ENCODE measurements around the gene EFNA5.

DNA sequence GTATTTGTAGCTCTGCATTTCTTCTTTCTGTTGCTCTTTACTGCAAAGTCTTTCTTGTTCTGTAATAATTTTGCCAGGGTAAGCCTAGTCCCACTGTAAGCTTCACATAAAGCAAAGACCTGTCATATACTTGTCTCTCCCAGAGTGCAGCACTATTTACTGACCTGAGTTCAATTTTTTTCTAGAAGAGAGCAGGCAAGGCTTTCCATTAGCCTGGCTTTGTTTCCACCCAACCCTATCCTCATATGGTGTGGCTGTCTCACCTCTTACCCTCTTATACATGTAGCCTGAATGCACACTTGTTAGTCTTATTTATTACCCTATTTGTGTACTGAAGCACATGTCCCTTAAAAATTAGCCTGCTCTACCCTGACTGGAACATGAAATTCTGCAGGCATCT lies 170.4 kb downstream of the EFNA5 start:
- TF ChIP-seq EZH2 (IDR thresholded peaks at IDR 0.05; ENCODE audit: borderline replicate concordance, low read depth, low read length, severe bottlenecking), result no peak
- TF ChIP-seq, protein P1, sequence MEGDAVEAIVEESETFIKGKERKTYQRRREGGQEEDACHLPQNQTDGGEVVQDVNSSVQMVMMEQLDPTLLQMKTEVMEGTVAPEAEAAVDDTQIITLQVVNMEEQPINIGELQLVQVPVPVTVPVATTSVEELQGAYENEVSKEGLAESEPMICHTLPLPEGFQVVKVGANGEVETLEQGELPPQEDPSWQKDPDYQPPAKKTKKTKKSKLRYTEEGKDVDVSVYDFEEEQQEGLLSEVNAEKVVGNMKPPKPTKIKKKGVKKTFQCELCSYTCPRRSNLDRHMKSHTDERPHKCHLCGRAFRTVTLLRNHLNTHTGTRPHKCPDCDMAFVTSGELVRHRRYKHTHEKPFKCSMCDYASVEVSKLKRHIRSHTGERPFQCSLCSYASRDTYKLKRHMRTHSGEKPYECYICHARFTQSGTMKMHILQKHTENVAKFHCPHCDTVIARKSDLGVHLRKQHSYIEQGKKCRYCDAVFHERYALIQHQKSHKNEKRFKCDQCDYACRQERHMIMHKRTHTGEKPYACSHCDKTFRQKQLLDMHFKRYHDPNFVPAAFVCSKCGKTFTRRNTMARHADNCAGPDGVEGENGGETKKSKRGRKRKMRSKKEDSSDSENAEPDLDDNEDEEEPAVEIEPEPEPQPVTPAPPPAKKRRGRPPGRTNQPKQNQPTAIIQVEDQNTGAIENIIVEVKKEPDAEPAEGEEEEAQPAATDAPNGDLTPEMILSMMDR (IDR thresholded peaks at IDR 0.05; ENCODE audit: borderline replicate concordance, extremely low read depth, low read length, poor library complexity, severe bottlenecking), result no peak

Data from DND-41 (cell line).